Activated T-helper 1 cell treated with anti-CD3 and anti-CD28 coated beads, Interleukin-12 subunit alpha, Interleukin-12 subunit beta, Interleukin-2, Interleukin-4 antibody, amounts not matched to agents 30 ng/mL and 10 ng/mL and 1 ng/mL, durations not matched to agents 14 hours and 24 hours and 36 hours (primary cell): ENCODE measurements around the gene CCL28. TPM values are rescaled to one million over a fixed set of nuclear protein-coding genes. Genes with fewer than 3 reads are reported as not detected.
A peak's percentile ranks its signal among the peaks of the same experiment; 100 is the strongest.

Experiments
- DNase-seq: peaks from one replicate; pipeline ENCODE4 v3.0.0; 2021; ENCODE audit warnings: low spot score
- H3K27ac Mint-ChIP-seq: one replicate; pipeline ENCODE4 v1.8.0; 2021; ENCODE audit warnings: mild to moderate bottlenecking, mixed read lengths
- H3K27me3 Mint-ChIP-seq: one replicate; pipeline ENCODE4 v1.8.0; 2022; ENCODE audit warnings: mild to moderate bottlenecking, moderate library complexity, mixed read lengths; ENCODE audit not compliant: insufficient read depth
- H3K36me3 Mint-ChIP-seq: one replicate; pipeline ENCODE4 v1.8.0; 2021; ENCODE audit warnings: low read depth, mixed read lengths
- H3K4me1 Mint-ChIP-seq: one replicate; pipeline ENCODE4 v1.8.0; 2021; ENCODE audit warnings: low read depth, mixed read lengths
- H3K4me3 Mint-ChIP-seq: one replicate; pipeline ENCODE4 v1.8.0; 2021; ENCODE audit warnings: mild to moderate bottlenecking, moderate library complexity, mixed read lengths
- H3K9me3 Mint-ChIP-seq: one replicate; pipeline ENCODE4 v1.8.0; 2021; ENCODE audit warnings: mixed read lengths
- intact Hi-C: fragments of 100-400 bp; cut with micrococcal nuclease; formaldehyde crosslinking; loops from one replicate; pipeline ENCODE4 v1.15.1; 2024
- total RNA-seq: library from RNA; stranded (reverse); gene quantifications from 2 replicates; pipeline ENCODE4 v1.2.3, GENCODE V29; 2022

CCL28 gene
- total RNA-seq, 1 donor from 2014 or later, result 7.5 TPM

DNA sequence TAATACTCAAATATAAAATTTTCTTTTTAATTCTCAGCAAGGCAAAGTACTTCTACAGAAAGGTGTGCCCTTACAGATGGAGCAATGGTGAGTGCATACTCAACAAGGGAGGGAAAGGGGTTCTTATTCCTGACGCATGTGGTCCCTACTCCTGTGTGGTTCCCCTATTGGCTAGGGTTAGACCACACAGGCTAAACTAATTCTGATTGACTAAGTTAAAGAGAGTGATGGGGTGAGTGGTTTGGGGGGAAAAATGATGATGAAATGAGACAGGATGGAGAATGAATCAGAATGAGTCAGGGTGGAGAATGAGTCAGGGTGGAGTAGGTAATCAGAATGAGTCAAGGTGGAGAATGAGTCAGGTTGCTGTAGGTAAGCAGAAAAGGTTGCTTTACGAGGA lies 76.0 kb downstream of the CCL28 start:
- Mint-ChIP-seq H3K9me3 (peaks cover 52% of the 10 kb centered on the region), H3K4me3 (no peak overlapping the region), H3K4me1 (peaks cover 8% of the 10 kb centered on the region), H3K36me3 (peaks cover 7% of the 10 kb centered on the region), H3K27ac (peak overlapping the region; percentile 61), H3K27me3 (peaks cover 6% of the 10 kb centered on the region)
- intact Hi-C loops, result loop anchor here (1.0 kb wide), 1 partner anchor 21 kb away; no protein-coding TSS in a partner anchor
- no peak for DNase-seq

DNA sequence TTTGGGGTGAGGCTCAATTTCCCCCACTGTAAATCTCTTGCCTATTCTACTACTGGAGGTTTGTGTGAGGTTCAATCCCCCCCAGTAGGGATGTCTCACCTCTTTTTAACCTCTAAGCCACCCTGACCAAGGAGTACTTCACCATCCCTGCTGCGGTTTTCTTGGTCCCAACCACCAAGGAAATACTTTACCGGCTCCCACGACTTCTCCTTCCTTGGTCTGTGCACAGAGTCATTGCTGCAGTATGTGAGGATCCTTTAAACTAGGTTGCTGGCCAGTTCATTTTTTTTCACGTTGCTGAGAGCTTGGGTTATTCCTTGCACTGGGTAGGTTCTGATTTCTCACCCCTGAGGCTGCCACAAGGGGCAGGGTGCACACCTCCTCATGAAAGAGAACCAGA lies 76.5 kb downstream of the CCL28 start:
- Mint-ChIP-seq H3K27me3 (peaks cover 6% of the 10 kb centered on the region), H3K36me3 (peaks cover 7% of the 10 kb centered on the region), H3K27ac (peak overlapping the region; percentile 35), H3K4me1 (peaks cover 8% of the 10 kb centered on the region), H3K9me3 (peaks cover 52% of the 10 kb centered on the region), H3K4me3 (no peak overlapping the region)
- no peak for DNase-seq
- intact Hi-C loops, result loop anchor here (1.0 kb wide), 1 partner anchor 20 kb away; no protein-coding TSS in a partner anchor

DNA sequence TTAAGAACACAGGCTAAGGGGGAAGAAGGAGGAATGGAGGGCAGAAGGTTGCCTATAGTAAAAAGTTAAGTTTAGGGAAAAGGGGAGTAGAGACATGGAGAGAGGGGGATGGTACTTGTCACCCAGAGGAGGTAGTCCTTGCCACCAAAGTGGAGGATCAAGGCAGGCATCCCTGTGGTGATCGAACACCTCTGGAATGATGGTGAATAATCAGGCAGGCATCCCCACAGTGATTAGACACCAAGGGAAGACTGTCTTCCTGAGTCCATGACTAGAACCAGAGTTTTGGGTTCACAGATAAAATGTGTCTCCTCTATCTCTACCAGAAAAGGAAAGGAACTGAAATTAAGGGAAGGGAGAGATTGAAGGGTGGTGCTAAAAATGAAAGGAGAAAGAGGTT lies 79.8 kb downstream of the CCL28 start:
- H3K4me1 Mint-ChIP-seq, result no peaks in the 10 kb centered on the region
- no peak for DNase-seq
- peaks cover 44% of the 10 kb centered on the region for H3K9me3 Mint-ChIP-seq
- intact Hi-C loops, result no loop called here
- peaks cover 2% of the 10 kb centered on the region for H3K36me3 Mint-ChIP-seq
- no peak overlapping the region for H3K4me3 Mint-ChIP-seq
- peaks cover 6% of the 10 kb centered on the region for H3K27me3 Mint-ChIP-seq
- no peak overlapping the region for H3K27ac Mint-ChIP-seq

Other genes starting within 250 kb of the CCL28 start
- 0.39 and 0.67 TPM in 2 replicates for gene NIM1K, start 220.2 kb downstream of the CCL28 start, total RNA-seq
- 216 and 218 TPM in 2 replicates for gene HMGCS1, start 99.0 kb downstream of the CCL28 start, total RNA-seq
- gene TMEM267, start 71.5 kb upstream of the CCL28 start, total RNA-seq, result 23.0 and 26.5 TPM in 2 replicates
- 5.3 and 5.5 TPM in 2 replicates for gene C5orf34, start 102.8 kb upstream of the CCL28 start, total RNA-seq
- gene PAIP1, start 144.7 kb upstream of the CCL28 start, total RNA-seq, result 59.0 and 60.8 TPM in 2 replicates
- gene NNT, start 190.8 kb upstream of the CCL28 start, total RNA-seq, result 43.6 and 47.5 TPM in 2 replicates